Astrocyte (in vitro differentiated cells and primary cell): ENCODE measurements around the gene CREB3. TPM values are rescaled to one million over a fixed set of nuclear protein-coding genes. Genes with fewer than 3 reads are reported as not detected.

Experiments used
- DNase-seq: peaks from one replicate; pipeline ENCODE4 v3.0.0-alpha.2; 2010; ENCODE audit warnings: low read depth
- FAIRE-seq: peaks from 2 replicates; lab custom pipeline; 2011; peaks lifted over from hg19 to GRCh38; lab: Jason Lieb, UNC
- H2AFZ ChIP-seq: 2 replicates; pipeline ENCODE4 v1.6.0; 2012; ENCODE audit warnings: low read depth, low read length, inconsistent platforms
- H3K27ac ChIP-seq: 2 replicates; pipeline ENCODE4 v1.5.1; 2011; ENCODE audit warnings: low read depth, low read length, inconsistent platforms
- H3K27me3 ChIP-seq: 2 replicates; pipeline ENCODE4 v1.6.0; 2011; ENCODE audit warnings: low read length, inconsistent platforms; ENCODE audit not compliant: insufficient read depth
- H3K36me3 ChIP-seq: 2 replicates; pipeline ENCODE4 v1.5.1; 2011; ENCODE audit warnings: low read length, inconsistent platforms; ENCODE audit not compliant: insufficient read depth
- H3K4me1 ChIP-seq: 2 replicates; pipeline ENCODE4 v1.5.1; 2011; ENCODE audit warnings: low read length, inconsistent platforms; ENCODE audit not compliant: insufficient read depth
- H3K4me2 ChIP-seq: 2 replicates; pipeline ENCODE4 v1.6.0; 2012; ENCODE audit warnings: low read length, inconsistent platforms
- H3K4me3 ChIP-seq: 2 replicates; pipeline ENCODE4 v1.5.1; 2011; ENCODE audit warnings: low read depth, mild to moderate bottlenecking, low read length, inconsistent platforms; ENCODE audit not compliant: insufficient read depth
- H3K79me2 ChIP-seq: 2 replicates; pipeline ENCODE4 v1.6.0; 2012; ENCODE audit warnings: mild to moderate bottlenecking, low read length, inconsistent platforms; ENCODE audit not compliant: insufficient read depth
- H3K9ac ChIP-seq: 2 replicates; pipeline ENCODE4 v1.6.0; 2012; ENCODE audit warnings: mild to moderate bottlenecking, low read length, inconsistent platforms
- H3K9me3 ChIP-seq: 2 replicates; pipeline ENCODE4 v1.5.1; 2012; ENCODE audit warnings: low read depth, mild to moderate bottlenecking, low read length, inconsistent platforms; ENCODE audit not compliant: insufficient read depth
- H4K20me1 ChIP-seq: 2 replicates; pipeline ENCODE4 v1.6.0; 2012; ENCODE audit warnings: low read length, inconsistent platforms; ENCODE audit not compliant: insufficient read depth
- H3K27ac Mint-ChIP-seq: one replicate; pipeline ENCODE4 v1.8.0; 2021; ENCODE audit warnings: mild to moderate bottlenecking, mixed read lengths; ENCODE audit not compliant: unreplicated experiment
- H3K27me3 Mint-ChIP-seq: one replicate; pipeline ENCODE4 v1.8.0; 2021; ENCODE audit warnings: low read depth, mixed read lengths; ENCODE audit not compliant: unreplicated experiment
- H3K36me3 Mint-ChIP-seq: one replicate; pipeline ENCODE4 v1.8.0; 2021; ENCODE audit warnings: low read depth, mixed read lengths; ENCODE audit not compliant: unreplicated experiment
- H3K4me1 Mint-ChIP-seq: one replicate; pipeline ENCODE4 v1.8.0; 2021; ENCODE audit warnings: low read depth, mixed read lengths; ENCODE audit not compliant: unreplicated experiment
- H3K4me3 Mint-ChIP-seq: one replicate; pipeline ENCODE4 v1.8.0; 2021; ENCODE audit warnings: mild to moderate bottlenecking, moderate library complexity, mixed read lengths; ENCODE audit not compliant: unreplicated experiment
- H3K9me3 Mint-ChIP-seq: one replicate; pipeline ENCODE4 v1.8.0; 2021; ENCODE audit warnings: mild to moderate bottlenecking, mixed read lengths; ENCODE audit not compliant: unreplicated experiment
- EZH2 ChIP-seq: IDR thresholded peaks from 2 replicates; pipeline ENCODE4 v1.6.1; 2012; ENCODE audit warnings: mild to moderate bottlenecking, low read length, inconsistent platforms; ENCODE audit not compliant: insufficient read depth
- total RNA-seq: library from RNA; stranded (reverse); gene quantifications from 2 replicates; pipeline ENCODE4 v1.2.1, GENCODE V29; 2021
- TF ChIP-seq, protein P1 (sequence below): IDR thresholded peaks from 2 replicates; pipeline ENCODE4 v1.5.1; 2011; ENCODE audit warnings: low read depth, mild to moderate bottlenecking, inconsistent platforms, low read length, moderate library complexity; ENCODE audit not compliant: insufficient read depth

The CREB3 gene
- total RNA-seq, 1 donor from 2014 or later: 84.1 TPM

DNA sequence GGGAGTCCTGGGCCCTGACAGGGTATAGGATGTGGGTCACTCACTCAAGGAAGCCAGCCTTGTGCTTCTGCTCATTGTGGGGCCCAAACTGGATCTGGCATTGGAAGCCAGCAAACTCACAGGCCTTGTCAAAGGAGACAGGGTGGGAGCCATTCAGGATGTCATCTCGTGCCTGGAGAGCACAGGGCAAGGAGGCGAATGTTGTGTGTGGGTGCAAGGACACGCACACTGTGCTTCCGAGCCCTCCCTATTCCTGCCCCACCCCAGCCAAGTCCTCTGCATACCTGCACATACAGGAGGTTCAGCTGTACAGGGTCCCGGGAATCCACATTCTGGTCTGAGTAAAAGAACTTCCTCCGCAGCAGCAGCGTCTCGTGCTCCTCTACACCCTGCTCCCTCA lies 8.6 kb upstream of the CREB3 start:
- H3K36me3 Mint-ChIP-seq: peaks cover 41% of the 10 kb centered on the region
- Histone ChIP-seq H4K20me1 (peaks cover 79% of the 10 kb centered on the region), H3K9ac (no peak overlapping the region), H3K9me3 (no peaks in the 10 kb centered on the region), H3K4me3 (no peak overlapping the region), H3K36me3 (peaks cover 67% of the 10 kb centered on the region), H3K4me2 (no peak overlapping the region), H3K27me3 (no peaks in the 10 kb centered on the region), H3K79me2 (peaks cover 96% of the 10 kb centered on the region), H2AFZ (no peak overlapping the region), H3K4me1 (peaks cover 28% of the 10 kb centered on the region), H3K27ac (no peak overlapping the region)
- H3K27me3 Mint-ChIP-seq: no peaks in the 10 kb centered on the region
- no peak for DNase-seq
- FAIRE-seq: no peak
- H3K27ac Mint-ChIP-seq: peak overlapping the region; percentile 8
- H3K9me3 Mint-ChIP-seq: no peaks in the 10 kb centered on the region
- TF ChIP-seq, protein P1, sequence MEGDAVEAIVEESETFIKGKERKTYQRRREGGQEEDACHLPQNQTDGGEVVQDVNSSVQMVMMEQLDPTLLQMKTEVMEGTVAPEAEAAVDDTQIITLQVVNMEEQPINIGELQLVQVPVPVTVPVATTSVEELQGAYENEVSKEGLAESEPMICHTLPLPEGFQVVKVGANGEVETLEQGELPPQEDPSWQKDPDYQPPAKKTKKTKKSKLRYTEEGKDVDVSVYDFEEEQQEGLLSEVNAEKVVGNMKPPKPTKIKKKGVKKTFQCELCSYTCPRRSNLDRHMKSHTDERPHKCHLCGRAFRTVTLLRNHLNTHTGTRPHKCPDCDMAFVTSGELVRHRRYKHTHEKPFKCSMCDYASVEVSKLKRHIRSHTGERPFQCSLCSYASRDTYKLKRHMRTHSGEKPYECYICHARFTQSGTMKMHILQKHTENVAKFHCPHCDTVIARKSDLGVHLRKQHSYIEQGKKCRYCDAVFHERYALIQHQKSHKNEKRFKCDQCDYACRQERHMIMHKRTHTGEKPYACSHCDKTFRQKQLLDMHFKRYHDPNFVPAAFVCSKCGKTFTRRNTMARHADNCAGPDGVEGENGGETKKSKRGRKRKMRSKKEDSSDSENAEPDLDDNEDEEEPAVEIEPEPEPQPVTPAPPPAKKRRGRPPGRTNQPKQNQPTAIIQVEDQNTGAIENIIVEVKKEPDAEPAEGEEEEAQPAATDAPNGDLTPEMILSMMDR: no peak
- TF ChIP-seq EZH2: no peak
- peaks cover 4% of the 10 kb centered on the region for H3K4me1 Mint-ChIP-seq
- no peak overlapping the region for H3K4me3 Mint-ChIP-seq

DNA sequence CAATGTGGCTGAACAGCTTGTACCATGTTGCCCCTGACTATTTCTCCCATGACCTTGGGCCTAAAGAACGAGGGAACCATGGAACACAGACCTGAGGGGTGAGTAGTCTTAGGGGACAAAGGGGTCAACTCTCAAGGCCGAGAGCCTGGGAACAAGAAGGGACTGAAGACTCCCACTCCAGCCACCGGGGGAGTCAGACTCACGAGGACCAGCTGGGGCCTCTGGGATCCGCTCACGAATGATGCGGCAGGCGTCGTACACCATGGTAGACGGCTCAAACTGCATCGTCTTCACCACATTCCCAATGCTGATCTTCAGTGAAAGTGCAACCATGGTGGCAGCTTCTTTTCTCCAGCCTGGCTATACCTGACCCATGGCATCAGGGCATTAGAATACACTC lies 7.1 kb upstream of the CREB3 start:
- Mint-ChIP-seq H3K4me3 (no peak overlapping the region), H3K36me3 (peaks cover 33% of the 10 kb centered on the region), H3K27ac (no peak overlapping the region), H3K4me1 (peaks cover 4% of the 10 kb centered on the region), H3K9me3 (no peaks in the 10 kb centered on the region), H3K27me3 (no peaks in the 10 kb centered on the region)
- peaks cover 97% of the 10 kb centered on the region for H3K79me2 ChIP-seq
- H3K36me3 ChIP-seq: peaks cover 53% of the 10 kb centered on the region
- DNase-seq: no peak
- peaks cover 42% of the 10 kb centered on the region for H3K4me1 ChIP-seq
- no peak overlapping the region for H3K4me3 ChIP-seq
- H3K27ac ChIP-seq: no peak overlapping the region
- no peaks in the 10 kb centered on the region for H3K9me3 ChIP-seq
- no peak for TF ChIP-seq EZH2
- TF ChIP-seq, protein P1: no peak
- H3K4me2 ChIP-seq: no peak overlapping the region
- no peak overlapping the region for H3K9ac ChIP-seq
- H2AFZ ChIP-seq: no peak overlapping the region
- FAIRE-seq: no peak
- H4K20me1 ChIP-seq: peaks cover 79% of the 10 kb centered on the region
- no peaks in the 10 kb centered on the region for H3K27me3 ChIP-seq

DNA sequence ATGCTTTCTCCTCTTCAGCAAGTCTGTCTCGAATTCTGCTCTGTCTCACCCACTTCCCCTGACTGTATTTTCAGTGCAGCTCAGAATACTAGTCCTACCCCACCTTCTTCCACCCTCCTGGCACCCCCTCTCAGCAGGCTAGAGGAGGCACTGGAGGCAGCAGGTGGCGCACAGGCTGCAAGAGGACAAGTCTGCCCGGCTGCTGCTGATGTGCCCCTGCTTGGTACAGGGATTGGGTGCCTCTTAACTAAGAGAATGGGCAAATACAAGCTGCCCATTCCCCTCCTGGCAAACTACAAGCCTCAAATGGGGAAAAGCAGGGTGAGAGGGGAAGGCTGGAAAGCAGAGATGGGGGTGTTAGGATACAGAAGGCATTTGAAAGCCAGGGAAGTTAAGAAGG lies 5.5 kb upstream of the CREB3 start:
- Histone ChIP-seq H3K9me3 (no peaks in the 10 kb centered on the region), H2AFZ (no peak overlapping the region), H3K27me3 (no peaks in the 10 kb centered on the region), H4K20me1 (peaks cover 71% of the 10 kb centered on the region), H3K27ac (peak overlapping the region; percentile 92), H3K9ac (peak overlapping the region; percentile 91), H3K4me2 (peak overlapping the region; percentile 99), H3K36me3 (peaks cover 37% of the 10 kb centered on the region), H3K4me3 (peak overlapping the region; percentile 93), H3K79me2 (peaks cover 96% of the 10 kb centered on the region), H3K4me1 (peaks cover 46% of the 10 kb centered on the region)
- Mint-ChIP-seq H3K4me3 (no peak overlapping the region), H3K27me3 (no peaks in the 10 kb centered on the region), H3K36me3 (peaks cover 27% of the 10 kb centered on the region), H3K9me3 (no peaks in the 10 kb centered on the region), H3K27ac (no peak overlapping the region), H3K4me1 (peaks cover 7% of the 10 kb centered on the region)
- peak; percentile 36 for DNase-seq
- no peak for TF ChIP-seq EZH2
- TF ChIP-seq, protein P1: no peak
- FAIRE-seq: no peak
